Muscle layer of duodenum (tissue), 2 donors: Measurements from ENCODE around the gene MRPL24.

ENCODE experiments used
- H3K27ac ChIP-seq: one replicate; pipeline ENCODE4 v1.7.0; 2013; ENCODE audit warnings: mild to moderate bottlenecking, low read length
- H3K27me3 ChIP-seq: one replicate; pipeline ENCODE4 v1.7.0; 2013; ENCODE audit warnings: low read depth, mild to moderate bottlenecking, control low read depth, low read length
- H3K36me3 ChIP-seq, 2 donors: one replicate each; pipeline ENCODE4 v1.7.0; 2013; ENCODE audit warnings: low read length in 2 of 2, control low read depth in 1 of 2, mild to moderate bottlenecking in 1 of 2; ENCODE audit not compliant: insufficient read depth in 2 of 2, control insufficient read depth in 1 of 2
- H3K4me1 ChIP-seq, 2 donors: one replicate each; pipeline ENCODE4 v1.7.0; 2013; ENCODE audit warnings: low read length in 2 of 2, mild to moderate bottlenecking in 2 of 2, control low read depth in 1 of 2, moderate library complexity in 1 of 2; ENCODE audit not compliant: insufficient read depth in 2 of 2, control insufficient read depth in 1 of 2
- H3K4me3 ChIP-seq, 2 donors: one replicate each; pipeline ENCODE4 v1.7.0; 2013; ENCODE audit warnings: low read length in 2 of 2, low read depth in 1 of 2, mild to moderate bottlenecking in 1 of 2
- H3K9me3 ChIP-seq, 2 donors: one replicate each; pipeline ENCODE4 v1.7.0; 2013; ENCODE audit warnings: low read length in 2 of 2, control low read depth in 1 of 2, mild to moderate bottlenecking in 1 of 2; ENCODE audit not compliant: control insufficient read depth in 1 of 2
- donor health status: healthy.

The MRPL24 gene

DNA sequence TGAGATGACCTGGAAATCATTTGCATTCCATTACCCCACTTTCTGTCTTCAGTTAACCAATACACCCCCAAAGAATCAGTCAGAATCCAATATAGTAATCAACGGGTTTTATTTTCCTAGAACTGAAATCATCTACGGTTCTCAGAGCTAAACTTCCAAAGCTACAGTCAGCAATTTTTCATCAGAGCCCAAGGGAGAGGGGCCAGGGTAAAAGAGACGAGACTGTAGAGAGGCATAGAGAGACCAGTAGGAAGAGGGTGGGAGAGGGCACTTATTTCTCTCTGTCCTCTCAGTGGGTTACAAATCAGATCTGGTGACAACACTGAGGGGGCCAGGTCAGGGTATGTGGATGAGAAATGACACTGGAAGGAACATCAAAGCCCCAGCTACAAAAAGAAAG lies 1.1 kb upstream of the MRPL24 start:
- peaks cover 13 to 34% of the 10 kb centered on the region in 2 donors for H3K4me1 ChIP-seq
- no peaks in the 10 kb centered on the region for H3K9me3 ChIP-seq
- H3K27ac ChIP-seq: peak overlapping the region; percentile 90
- peak overlapping the region in 1 of 2 donors; percentile 64 for H3K4me3 ChIP-seq
- no peaks in the 10 kb centered on the region for H3K27me3 ChIP-seq
- H3K36me3 ChIP-seq: peaks cover 24 to 48% of the 10 kb centered on the region in 2 donors

GRCh38 chr1:156741481-156741983 lies 644 bp upstream of the MRPL24 start:
- H3K9me3 ChIP-seq: no peaks in the 10 kb centered on the region
- H3K4me1 ChIP-seq: peaks cover 13 to 32% of the 10 kb centered on the region in 2 donors
- H3K27me3 ChIP-seq: no peaks in the 10 kb centered on the region
- peaks cover 24 to 49% of the 10 kb centered on the region in 2 donors for H3K36me3 ChIP-seq
- peak overlapping the region; percentile 90 for H3K27ac ChIP-seq
- peak overlapping the region; percentile 64 to 92 for H3K4me3 ChIP-seq

DNA sequence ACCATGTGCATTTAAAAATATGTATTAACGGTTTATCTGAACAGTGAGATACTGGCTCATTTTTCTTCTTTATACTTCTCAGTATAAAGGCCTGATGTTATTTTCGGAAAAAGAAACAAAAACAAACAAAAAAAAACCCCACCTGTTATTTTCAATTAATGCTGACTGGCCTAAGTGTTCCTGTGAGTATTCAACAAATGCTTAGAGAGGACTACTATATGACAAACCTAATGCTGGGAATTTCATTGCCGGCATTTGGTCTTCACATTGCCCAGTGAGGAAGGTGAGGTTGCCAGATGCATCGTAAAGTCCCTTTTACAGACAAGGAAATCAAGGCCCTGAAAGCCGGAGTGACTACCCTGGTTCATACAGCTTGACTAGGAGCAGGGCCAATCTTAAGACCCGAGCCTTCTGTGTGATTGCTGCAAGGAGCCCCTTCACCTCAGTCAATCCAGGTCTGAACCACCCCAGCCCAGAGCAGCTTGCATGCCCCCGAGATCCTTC lies 599 bp downstream of the MRPL24 start:
- Histone ChIP-seq H3K36me3 (peaks cover 28 to 59% of the 10 kb centered on the region in 2 donors), H3K27me3 (no peaks in the 10 kb centered on the region), H3K27ac (peak overlapping the region; percentile 90), H3K4me1 (peaks cover 7 to 20% of the 10 kb centered on the region in 2 donors), H3K4me3 (peak overlapping the region; percentile 86 to 92), H3K9me3 (no peaks in the 10 kb centered on the region)

DNA sequence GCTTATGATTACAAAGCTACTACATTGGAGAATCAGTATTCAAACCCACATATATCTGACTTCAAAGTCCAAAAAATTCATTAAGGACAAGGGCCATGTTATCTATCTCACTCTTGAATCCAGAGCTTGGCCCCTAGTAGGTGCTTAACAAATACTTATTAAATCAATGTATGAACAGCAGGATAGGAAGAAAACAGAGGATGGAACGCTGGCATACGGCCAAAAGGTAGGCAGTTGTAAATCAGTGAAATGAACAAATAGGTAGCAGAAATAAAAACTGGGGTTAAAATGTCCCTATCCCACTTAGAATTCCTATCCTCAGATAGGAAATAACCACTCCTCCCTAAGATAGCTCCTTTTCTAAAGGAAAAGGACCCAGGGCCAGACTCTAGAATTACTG lies 2.0 kb downstream of the MRPL24 start:
- no peaks in the 10 kb centered on the region for H3K9me3 ChIP-seq
- H3K27me3 ChIP-seq: no peaks in the 10 kb centered on the region
- no peak overlapping the region for H3K4me3 ChIP-seq
- no peak overlapping the region for H3K27ac ChIP-seq
- H3K36me3 ChIP-seq: peaks cover 25 to 51% of the 10 kb centered on the region in 2 donors
- H3K4me1 ChIP-seq: peaks cover 7 to 15% of the 10 kb centered on the region in 2 donors

DNA sequence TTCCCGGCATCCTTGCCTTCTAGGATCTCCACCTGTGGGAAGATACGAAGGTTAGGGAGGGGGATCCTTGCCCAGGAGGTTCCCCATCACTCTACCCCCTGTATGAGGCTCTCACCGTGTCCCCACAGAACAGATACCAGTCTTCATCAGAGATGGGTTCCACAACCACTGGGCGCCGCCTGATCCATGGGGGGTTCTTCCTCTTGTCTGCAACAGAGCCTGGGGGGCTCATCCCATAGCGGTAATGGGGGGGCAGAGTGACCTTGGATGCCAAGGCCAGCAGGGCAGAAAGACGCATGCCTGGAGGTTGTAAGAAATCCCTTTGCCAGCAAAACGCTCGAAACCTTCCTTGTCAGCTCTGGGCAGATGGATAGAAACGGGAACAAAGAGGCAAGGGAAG lies 2.5 kb downstream of the MRPL24 start:
- Histone ChIP-seq H3K4me3 (no peak overlapping the region), H3K4me1 (peaks cover 7 to 15% of the 10 kb centered on the region in 2 donors), H3K9me3 (no peaks in the 10 kb centered on the region), H3K36me3 (peaks cover 25 to 51% of the 10 kb centered on the region in 2 donors), H3K27me3 (no peaks in the 10 kb centered on the region), H3K27ac (no peak overlapping the region)

- H3K9me3 ChIP-seq: no peaks in the 10 kb centered on the region
- H3K36me3 ChIP-seq: peaks cover 24 to 47% of the 10 kb centered on the region in 2 donors
- peaks cover 0 to 3% of the 10 kb centered on the region in 2 donors for H3K4me1 ChIP-seq
- no peak overlapping the region for H3K4me3 ChIP-seq
- H3K27me3 ChIP-seq: no peaks in the 10 kb centered on the region
- H3K27ac ChIP-seq: no peak overlapping the region
These were observed 6.8 kb downstream of the MRPL24 start for GRCh38 chr1:156733989-156734584.

GRCh38 chr1:156728599-156729462 lies 12.1 kb downstream of the MRPL24 start, which contains the start of gene ISG20L2:
Gene ISG20L2, minus strand, starts transcription at chr1:156728766. Its CDS starts 1,114 bp downstream, at chr1:156727652.
- peak within 1 kb of the TSS; percentile 94 to 96 for H3K4me3 ChIP-seq
- H3K4me1 ChIP-seq: peaks cover 27 to 37% of the 10 kb centered on the region in 2 donors
- H3K27me3 ChIP-seq: no peaks in the 10 kb centered on the region
- peaks cover 21 to 25% of the 10 kb centered on the region in 2 donors for H3K36me3 ChIP-seq
- no peaks in the 10 kb centered on the region for H3K9me3 ChIP-seq
- peak within 1 kb of the TSS; percentile 98 for H3K27ac ChIP-seq

- Histone ChIP-seq H3K27ac (peak within 1 kb of the TSS; percentile 98), H3K27me3 (no peaks in the 10 kb centered on the region), H3K4me1 (peaks cover 27 to 37% of the 10 kb centered on the region in 2 donors), H3K4me3 (peak within 1 kb of the TSS; percentile 94 to 96), H3K36me3 (peaks cover 22 to 25% of the 10 kb centered on the region in 2 donors), H3K9me3 (no peaks in the 10 kb centered on the region)
These were observed 12.8 kb downstream of the MRPL24 start, which contains the start of gene METTL25B for GRCh38 chr1:156727926-156728598. Gene METTL25B, plus strand, starts transcription at chr1:156728469. Its CDS starts 636 bp downstream, at chr1:156729105.

DNA sequence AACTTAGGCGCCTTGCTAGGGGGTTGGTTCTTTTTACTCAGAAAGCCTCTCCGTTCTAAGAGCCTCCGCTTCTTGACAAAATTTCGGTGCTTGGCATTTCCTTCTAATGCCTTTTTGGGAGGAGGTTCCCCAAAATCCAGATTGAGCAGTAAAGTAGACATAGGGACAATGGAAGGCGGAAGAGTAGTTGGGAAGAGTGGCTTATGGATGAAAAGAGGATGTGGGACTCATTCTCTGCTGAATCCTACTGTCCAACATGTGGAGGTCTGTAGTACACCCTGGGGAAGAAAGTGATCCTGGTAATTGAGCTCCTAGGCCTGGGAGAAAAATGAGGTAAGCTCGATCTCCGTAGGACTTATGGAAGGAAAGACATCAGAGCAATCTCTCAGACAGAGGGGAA lies 13.4 kb downstream of the MRPL24 start:
- Histone ChIP-seq H3K36me3 (peaks cover 20 to 28% of the 10 kb centered on the region in 2 donors), H3K9me3 (no peaks in the 10 kb centered on the region), H3K4me1 (peaks cover 27 to 37% of the 10 kb centered on the region in 2 donors), H3K4me3 (peak overlapping the region; percentile 94 to 96), H3K27ac (peak overlapping the region; percentile 83), H3K27me3 (no peaks in the 10 kb centered on the region)

DNA sequence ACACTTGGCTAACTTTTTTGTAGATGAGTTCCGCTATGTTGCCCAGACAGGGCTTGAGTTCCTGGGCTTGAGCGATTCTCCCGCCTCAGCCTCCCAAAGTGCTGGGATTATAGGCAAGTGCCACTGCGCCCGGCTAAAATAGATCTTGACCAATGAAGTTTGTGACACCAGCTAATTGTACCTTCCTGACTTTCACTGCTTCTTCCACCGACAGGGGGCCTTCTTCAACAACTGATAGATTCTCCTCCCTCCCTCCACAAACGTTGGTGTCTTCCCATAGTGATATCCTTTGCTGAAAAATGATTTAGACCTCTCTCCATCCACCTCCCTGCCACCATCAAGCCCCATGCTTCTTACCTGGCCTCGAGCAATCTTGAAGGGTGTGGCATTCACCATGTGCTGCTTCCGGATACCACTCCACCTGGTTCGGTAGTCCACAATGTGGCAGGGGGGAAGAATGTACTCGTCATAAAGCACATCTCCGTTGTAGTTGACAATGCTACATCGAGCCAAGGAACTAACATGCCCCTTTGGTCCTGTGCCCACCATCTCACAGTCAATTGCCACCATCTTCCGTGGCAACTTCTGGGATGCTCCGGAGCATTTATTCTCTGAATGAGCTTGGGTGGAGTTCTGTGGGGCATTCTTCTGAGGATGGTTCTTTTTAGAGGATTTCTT lies 14.2 kb downstream of the MRPL24 start:
- Histone ChIP-seq H3K4me1 (peaks cover 27 to 37% of the 10 kb centered on the region in 2 donors), H3K27me3 (no peaks in the 10 kb centered on the region), H3K4me3 (peak overlapping the region; percentile 94 to 96), H3K27ac (no peak overlapping the region), H3K36me3 (peaks cover 21 to 25% of the 10 kb centered on the region in 2 donors), H3K9me3 (no peaks in the 10 kb centered on the region)
